ENCODE measurements around the gene APBA2.

Gene APBA2

GRCh38 chr15:29093696-29094343 lies 208.0 kb downstream of the APBA2 start:
- no peaks in the 10 kb centered on the region for H3K79me1 ChIP-seq (replicated peaks; ENCODE audit: low read length, poor library complexity, severe bottlenecking)
- H3K9ac ChIP-seq (ENCODE audit: low read length) = no peak overlapping the region
- no peak overlapping the region for H3K4me3 ChIP-seq (ENCODE audit: insufficient read depth in 1 of 2, low read depth in 1 of 2, low read length in 2 of 2)
- peaks cover 0 to 3% of the 10 kb centered on the region in 2 experiments for H3K36me3 ChIP-seq (ENCODE audit: control insufficient read depth in 1 of 2, insufficient read depth in 2 of 2, low read depth in 1 of 2, low read length in 2 of 2)
- H2AK5ac ChIP-seq (ENCODE audit: low read length, severe bottlenecking) = no peak overlapping the region
- H2BK120ac ChIP-seq (ENCODE audit: low read depth, low read length) = no peak overlapping the region
- no peak overlapping the region for H4K8ac ChIP-seq (ENCODE audit: low read length)
- no peak overlapping the region for H3K4me2 ChIP-seq (ENCODE audit: low read length, poor library complexity, severe bottlenecking)
- no peaks in the 10 kb centered on the region for H3K4me1 ChIP-seq (ENCODE audit: control insufficient read depth, insufficient read depth, low read depth, low read length)
- no peak overlapping the region for H4K91ac ChIP-seq (ENCODE audit: low read length)
- H3K4ac ChIP-seq (ENCODE audit: low read depth in 1 of 2, low read length in 2 of 2) = no peak overlapping the region
- H3K18ac ChIP-seq (ENCODE audit: low read depth in 1 of 2, low read length in 2 of 2) = no peak overlapping the region
- no peaks in the 10 kb centered on the region for H3K9me3 ChIP-seq (ENCODE audit: control insufficient read depth, low read length)
- 96% methylated on average over 11 of the region's 12 CpGs for WGBS
- no peak overlapping the region for H3K27ac ChIP-seq (ENCODE audit: low read length, poor library complexity, severe bottlenecking)
- no peak overlapping the region for H3K14ac ChIP-seq (ENCODE audit: low read length in 2 of 2)
- H2BK15ac ChIP-seq (ENCODE audit: low read depth, poor library complexity, severe bottlenecking) = no peak overlapping the region
- no peak overlapping the region for H2BK12ac ChIP-seq (ENCODE audit: low read length in 2 of 2)
- peaks cover 0 to 10% of the 10 kb centered on the region in 2 experiments for H3K27me3 ChIP-seq (ENCODE audit: control insufficient read depth in 1 of 2, insufficient read depth in 1 of 2, low read length in 2 of 2)
- no peak overlapping the region for H3K23ac ChIP-seq (ENCODE audit: low read length in 2 of 2)
- no peak overlapping the region for H2AFZ ChIP-seq (ENCODE audit: low read depth, low read length)
- no peak overlapping the region for H2BK5ac ChIP-seq (ENCODE audit: low read depth, low read length, poor library complexity, severe bottlenecking)
- no peak for DNase-seq

- H3K4ac ChIP-seq (ENCODE audit: low read depth in 1 of 2, low read length in 2 of 2) = no peak overlapping the region
- no peak overlapping the region for H2AFZ ChIP-seq (ENCODE audit: low read depth, low read length)
- H3K9me3 ChIP-seq (ENCODE audit: control insufficient read depth, low read length) = no peaks in the 10 kb centered on the region
- no peak overlapping the region for H2BK120ac ChIP-seq (ENCODE audit: low read depth, low read length)
- no peak for DNase-seq
- no peak overlapping the region for H3K4me2 ChIP-seq (ENCODE audit: low read length, poor library complexity, severe bottlenecking)
- H4K91ac ChIP-seq (ENCODE audit: low read length) = no peak overlapping the region
- H3K4me1 ChIP-seq (ENCODE audit: control insufficient read depth, insufficient read depth, low read depth, low read length) = no peaks in the 10 kb centered on the region
- no peak overlapping the region for H3K4me3 ChIP-seq (ENCODE audit: insufficient read depth in 1 of 2, low read depth in 1 of 2, low read length in 2 of 2)
- no peak overlapping the region for H3K18ac ChIP-seq (ENCODE audit: low read depth in 1 of 2, low read length in 2 of 2)
- no peak overlapping the region for H3K14ac ChIP-seq (ENCODE audit: low read length in 2 of 2)
- peaks cover 0 to 9% of the 10 kb centered on the region in 2 experiments for H3K36me3 ChIP-seq (ENCODE audit: control insufficient read depth in 1 of 2, insufficient read depth in 2 of 2, low read depth in 1 of 2, low read length in 2 of 2)
- peaks cover 0 to 10% of the 10 kb centered on the region in 2 experiments for H3K27me3 ChIP-seq (ENCODE audit: control insufficient read depth in 1 of 2, insufficient read depth in 1 of 2, low read length in 2 of 2)
- no peak overlapping the region for H3K9ac ChIP-seq (ENCODE audit: low read length)
- H4K8ac ChIP-seq (ENCODE audit: low read length) = no peak overlapping the region
- H3K79me1 ChIP-seq (replicated peaks; ENCODE audit: low read length, poor library complexity, severe bottlenecking) = no peaks in the 10 kb centered on the region
- no peak overlapping the region for H2AK5ac ChIP-seq (ENCODE audit: low read length, severe bottlenecking)
- WGBS = 89% methylated on average over 1 of the region's 2 CpGs
- H2BK5ac ChIP-seq (ENCODE audit: low read depth, low read length, poor library complexity, severe bottlenecking) = no peak overlapping the region
- no peak overlapping the region for H3K23ac ChIP-seq (ENCODE audit: low read length in 2 of 2)
- no peak overlapping the region for H2BK12ac ChIP-seq (ENCODE audit: low read length in 2 of 2)
- no peak overlapping the region for H3K27ac ChIP-seq (ENCODE audit: low read length, poor library complexity, severe bottlenecking)
- H2BK15ac ChIP-seq (ENCODE audit: low read depth, poor library complexity, severe bottlenecking) = no peak overlapping the region
Observed at GRCh38 chr15:29094711-29095110, 208.9 kb downstream of the APBA2 start.

GRCh38 chr15:29095746-29096145 lies 210.0 kb downstream of the APBA2 start:
- peaks cover 0 to 9% of the 10 kb centered on the region in 2 experiments for H3K36me3 ChIP-seq (ENCODE audit: control insufficient read depth in 1 of 2, insufficient read depth in 2 of 2, low read depth in 1 of 2, low read length in 2 of 2)
- no peaks in the 10 kb centered on the region for H3K9me3 ChIP-seq (ENCODE audit: control insufficient read depth, low read length)
- H3K4me2 ChIP-seq (ENCODE audit: low read length, poor library complexity, severe bottlenecking) = no peak overlapping the region
- H3K14ac ChIP-seq (ENCODE audit: low read length in 2 of 2) = no peak overlapping the region
- no peak overlapping the region for H2AK5ac ChIP-seq (ENCODE audit: low read length, severe bottlenecking)
- H3K27ac ChIP-seq (ENCODE audit: low read length, poor library complexity, severe bottlenecking) = no peak overlapping the region
- no peak overlapping the region for H2BK120ac ChIP-seq (ENCODE audit: low read depth, low read length)
- no peak overlapping the region for H3K9ac ChIP-seq (ENCODE audit: low read length)
- 95% methylated on average over 9 of the region's 9 CpGs for WGBS
- H2BK5ac ChIP-seq (ENCODE audit: low read depth, low read length, poor library complexity, severe bottlenecking) = no peak overlapping the region
- H3K79me1 ChIP-seq (replicated peaks; ENCODE audit: low read length, poor library complexity, severe bottlenecking) = no peaks in the 10 kb centered on the region
- no peak overlapping the region for H3K4me3 ChIP-seq (ENCODE audit: insufficient read depth in 1 of 2, low read depth in 1 of 2, low read length in 2 of 2)
- no peak overlapping the region for H4K8ac ChIP-seq (ENCODE audit: low read length)
- no peaks in the 10 kb centered on the region for H3K4me1 ChIP-seq (ENCODE audit: control insufficient read depth, insufficient read depth, low read depth, low read length)
- peaks cover 0 to 16% of the 10 kb centered on the region in 2 experiments for H3K27me3 ChIP-seq (ENCODE audit: control insufficient read depth in 1 of 2, insufficient read depth in 1 of 2, low read length in 2 of 2)
- H3K4ac ChIP-seq (ENCODE audit: low read depth in 1 of 2, low read length in 2 of 2) = no peak overlapping the region
- no peak overlapping the region for H2AFZ ChIP-seq (ENCODE audit: low read depth, low read length)
- no peak overlapping the region for H2BK15ac ChIP-seq (ENCODE audit: low read depth, poor library complexity, severe bottlenecking)
- no peak for DNase-seq
- no peak overlapping the region for H4K91ac ChIP-seq (ENCODE audit: low read length)
- no peak overlapping the region for H3K23ac ChIP-seq (ENCODE audit: low read length in 2 of 2)
- H3K18ac ChIP-seq (ENCODE audit: low read depth in 1 of 2, low read length in 2 of 2) = no peak overlapping the region
- no peak overlapping the region for H2BK12ac ChIP-seq (ENCODE audit: low read length in 2 of 2)

DNA sequence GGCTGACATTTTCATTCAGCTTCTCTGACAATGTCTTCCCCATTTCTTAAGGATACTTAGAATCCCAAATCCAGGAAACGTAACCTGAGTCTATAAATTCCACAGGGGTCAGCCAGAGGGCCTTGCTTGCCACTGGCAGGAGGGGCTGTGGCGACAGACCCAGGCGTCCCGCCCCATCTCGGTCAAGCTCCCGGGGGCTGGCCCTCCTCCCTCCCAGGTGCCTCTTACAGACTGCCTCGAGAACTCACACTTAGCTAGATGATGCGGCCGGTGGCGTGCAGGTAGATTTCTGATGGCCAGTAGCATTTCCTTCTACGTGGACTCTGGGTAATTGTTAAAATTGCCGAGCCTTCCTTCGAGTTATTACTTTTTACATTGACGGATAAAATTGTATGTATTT lies 211.4 kb downstream of the APBA2 start:
- Histone ChIP-seq H3K79me1 (replicated peaks; ENCODE audit: low read length, poor library complexity, severe bottlenecking) (no peaks in the 10 kb centered on the region), H3K4ac (ENCODE audit: low read depth in 1 of 2, low read length in 2 of 2) (no peak overlapping the region), H3K23ac (ENCODE audit: low read length in 2 of 2) (no peak overlapping the region), H2BK12ac (ENCODE audit: low read length in 2 of 2) (no peak overlapping the region), H2BK15ac (ENCODE audit: low read depth, poor library complexity, severe bottlenecking) (no peak overlapping the region), H3K9me3 (ENCODE audit: control insufficient read depth, low read length) (no peaks in the 10 kb centered on the region), H3K14ac (ENCODE audit: low read length in 2 of 2) (no peak overlapping the region), H3K27me3 (ENCODE audit: control insufficient read depth in 1 of 2, insufficient read depth in 1 of 2, low read length in 2 of 2) (peaks cover 0 to 16% of the 10 kb centered on the region in 2 experiments), H4K8ac (ENCODE audit: low read length) (no peak overlapping the region), H2AFZ (ENCODE audit: low read depth, low read length) (no peak overlapping the region), H2BK5ac (ENCODE audit: low read depth, low read length, poor library complexity, severe bottlenecking) (no peak overlapping the region), H3K27ac (ENCODE audit: low read length, poor library complexity, severe bottlenecking) (no peak overlapping the region), H2AK5ac (ENCODE audit: low read length, severe bottlenecking) (no peak overlapping the region), H4K91ac (ENCODE audit: low read length) (no peak overlapping the region), H3K9ac (ENCODE audit: low read length) (no peak overlapping the region), H3K4me2 (ENCODE audit: low read length, poor library complexity, severe bottlenecking) (no peak overlapping the region), H3K18ac (ENCODE audit: low read depth in 1 of 2, low read length in 2 of 2) (no peak overlapping the region), H3K4me3 (ENCODE audit: insufficient read depth in 1 of 2, low read depth in 1 of 2, low read length in 2 of 2) (no peak overlapping the region), H2BK120ac (ENCODE audit: low read depth, low read length) (no peak overlapping the region), H3K36me3 (ENCODE audit: control insufficient read depth in 1 of 2, insufficient read depth in 2 of 2, low read depth in 1 of 2, low read length in 2 of 2) (peaks cover 0 to 9% of the 10 kb centered on the region in 2 experiments), H3K4me1 (ENCODE audit: control insufficient read depth, insufficient read depth, low read depth, low read length) (no peaks in the 10 kb centered on the region)
- WGBS = 95% methylated on average over 11 of the region's 14 CpGs
- DNase-seq = no peak
